Suprapubic skin (tissue), 4 donors: ENCODE results near the gene PLA2G4B. TPM values are rescaled to one million over a fixed set of nuclear protein-coding genes. Genes with fewer than 3 reads are reported as not detected.

ENCODE experiments used
- DNase-seq, 2 donors: peaks; one replicate each; pipeline ENCODE4 v3.0.0-alpha.2; 2019; ENCODE audit warnings: low spot score in 2 of 2
- H3K27ac ChIP-seq: fragments of 200-600 bp; sonication (generic); one replicate; pipeline ENCODE4 v1.5.1; 2019
- H3K27me3 ChIP-seq: fragments of 200-600 bp; sonication (generic); one replicate; pipeline ENCODE4 v1.5.1; 2019
- H3K36me3 ChIP-seq: fragments of 200-600 bp; sonication (generic); one replicate; pipeline ENCODE4 v1.5.1; 2019
- H3K4me1 ChIP-seq: fragments of 200-600 bp; sonication (generic); one replicate; pipeline ENCODE4 v1.5.1; 2019
- H3K4me3 ChIP-seq: fragments of 200-600 bp; sonication (generic); one replicate; pipeline ENCODE4 v1.5.1; 2019; ENCODE audit warnings: mild to moderate bottlenecking
- H3K9me3 ChIP-seq: fragments of 200-600 bp; sonication (generic); one replicate; pipeline ENCODE4 v1.5.1; 2019
- EP300 ChIP-seq: sonication (generic); formaldehyde crosslinking; IDR thresholded peaks from one replicate; pipeline ENCODE4 v1.6.1; 2017; ENCODE audit warnings: antibody characterized with exemption
- POLR2A ChIP-seq, 2 donors: fragments of 450-650 bp; IDR thresholded peaks; one replicate each; pipeline ENCODE4 v1.6.1; 2017; ENCODE audit warnings: antibody characterized with exemption in 2 of 2, mild to moderate bottlenecking in 2 of 2, moderate library complexity in 2 of 2
- POLR2AphosphoS5 ChIP-seq, 3 donors: sonication (generic); formaldehyde crosslinking; IDR thresholded peaks; one replicate each; pipeline ENCODE4 v1.6.1; 2017; ENCODE audit warnings: antibody characterized with exemption in 3 of 3
- WGBS: methylation state at CpG from one replicate; pipeline ENCODE4 v1.1.5; 2018; 5-methylcytosine and 5-hydroxymethylcytosine counted together
- total RNA-seq, 4 donors: library from RNA; depleted of rRNA; stranded (reverse); fragments of >200 nt; gene quantifications; one replicate each; pipeline ENCODE4 v1.1.0, GENCODE V29; 2016
- TF ChIP-seq, protein P1 (sequence below), 2 donors: fragments of 200-600 bp in 1 of 2; fragments of 450-650 bp in 1 of 2; sonication (generic) in 1 of 2; IDR thresholded peaks; one replicate each; pipeline ENCODE4 v1.5.1; 2016 to 2019; ENCODE audit warnings: antibody characterized with exemption in 2 of 2, mild to moderate bottlenecking in 1 of 2, moderate library complexity in 1 of 2

The PLA2G4B gene
- total RNA-seq, 4 donors from 2014 or later, result 59.7 to 195 (median 73.7) TPM

DNA sequence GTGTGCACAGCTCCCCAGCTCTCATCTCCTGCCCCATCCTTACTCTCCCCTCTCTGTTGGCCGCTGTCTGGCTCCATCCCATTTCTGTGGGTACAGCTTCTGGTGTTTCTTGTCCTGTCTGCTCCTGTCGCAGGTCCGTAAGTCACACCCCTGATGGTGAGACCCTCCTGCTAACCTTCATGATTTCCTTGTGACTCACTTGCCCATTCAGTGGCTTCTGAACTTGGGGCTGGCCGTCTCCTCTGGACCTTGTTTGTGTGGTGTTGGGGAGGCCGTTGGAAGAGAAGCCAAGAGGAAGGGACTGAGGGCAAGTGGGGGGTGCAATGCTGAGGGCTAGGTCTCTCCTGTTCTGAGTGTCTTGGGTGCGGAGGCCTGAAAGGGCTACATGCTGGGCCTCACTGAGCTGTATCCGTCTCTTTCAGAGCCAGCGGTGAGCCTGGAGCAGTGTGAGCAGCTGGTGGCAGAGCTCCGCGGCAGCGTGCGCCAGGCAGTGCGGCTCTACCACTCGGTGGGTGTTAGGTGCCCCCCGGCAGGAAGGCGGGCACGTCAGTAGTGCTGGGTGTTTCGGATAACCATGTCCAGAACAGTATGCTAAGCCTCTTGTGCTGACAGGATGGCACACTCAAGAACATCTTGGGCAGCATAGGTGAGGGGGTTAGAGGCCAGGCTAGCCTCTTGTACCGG, 14.4 kb upstream of the PLA2G4B start:
- Histone ChIP-seq H3K27me3 (no peaks in the 10 kb centered on the region), H3K36me3 (peaks cover 65% of the 10 kb centered on the region)
- 92% methylated on average over 17 of the region's 19 CpGs for WGBS

DNA sequence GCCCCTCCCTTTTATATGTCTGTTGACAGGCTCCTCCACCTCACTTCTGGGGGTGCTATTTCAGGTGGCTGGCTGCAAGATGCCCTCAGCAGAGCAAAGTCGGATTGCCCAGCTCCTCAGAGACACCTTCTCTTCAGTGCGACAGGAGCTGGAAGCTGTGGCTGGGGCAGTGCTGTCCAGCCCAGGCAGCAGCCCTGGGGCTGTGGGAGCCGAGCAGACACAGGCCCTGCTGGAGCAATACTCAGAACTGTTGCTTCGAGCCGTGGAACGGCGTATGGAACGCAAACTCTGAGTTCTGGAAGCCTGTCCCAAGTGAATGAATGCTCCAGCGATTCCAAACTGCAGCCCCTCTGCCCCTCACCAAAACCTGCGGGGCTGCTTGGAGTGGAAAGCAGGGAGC, 13.5 kb upstream of the PLA2G4B start:
- Histone ChIP-seq H3K9me3 (no peaks in the 10 kb centered on the region), H3K27me3 (no peaks in the 10 kb centered on the region), H3K4me1 (peaks cover 30% of the 10 kb centered on the region), H3K36me3 (peaks cover 57% of the 10 kb centered on the region), H3K4me3 (no peak overlapping the region), H3K27ac (no peak overlapping the region)
- DNase-seq, result no peak
- WGBS, result 60% methylated on average over 3 of the region's 10 CpGs
- TF ChIP-seq POLR2A (IDR thresholded peaks at IDR 0.05) (no peak), POLR2AphosphoS5 (IDR thresholded peaks at IDR 0.05) (no peak), EP300 (no peak)
- TF ChIP-seq, protein P1, sequence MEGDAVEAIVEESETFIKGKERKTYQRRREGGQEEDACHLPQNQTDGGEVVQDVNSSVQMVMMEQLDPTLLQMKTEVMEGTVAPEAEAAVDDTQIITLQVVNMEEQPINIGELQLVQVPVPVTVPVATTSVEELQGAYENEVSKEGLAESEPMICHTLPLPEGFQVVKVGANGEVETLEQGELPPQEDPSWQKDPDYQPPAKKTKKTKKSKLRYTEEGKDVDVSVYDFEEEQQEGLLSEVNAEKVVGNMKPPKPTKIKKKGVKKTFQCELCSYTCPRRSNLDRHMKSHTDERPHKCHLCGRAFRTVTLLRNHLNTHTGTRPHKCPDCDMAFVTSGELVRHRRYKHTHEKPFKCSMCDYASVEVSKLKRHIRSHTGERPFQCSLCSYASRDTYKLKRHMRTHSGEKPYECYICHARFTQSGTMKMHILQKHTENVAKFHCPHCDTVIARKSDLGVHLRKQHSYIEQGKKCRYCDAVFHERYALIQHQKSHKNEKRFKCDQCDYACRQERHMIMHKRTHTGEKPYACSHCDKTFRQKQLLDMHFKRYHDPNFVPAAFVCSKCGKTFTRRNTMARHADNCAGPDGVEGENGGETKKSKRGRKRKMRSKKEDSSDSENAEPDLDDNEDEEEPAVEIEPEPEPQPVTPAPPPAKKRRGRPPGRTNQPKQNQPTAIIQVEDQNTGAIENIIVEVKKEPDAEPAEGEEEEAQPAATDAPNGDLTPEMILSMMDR (IDR thresholded peaks at IDR 0.05), result no peak

More for the DNA sequence above, 14.4 kb upstream of the PLA2G4B start:
- H3K27ac ChIP-seq, result no peak overlapping the region
- TF ChIP-seq, protein P1 (IDR thresholded peaks at IDR 0.05), result no peak
- TF ChIP-seq EP300, result no peak
- no peak for TF ChIP-seq POLR2AphosphoS5 (IDR thresholded peaks at IDR 0.05)
- no peak for TF ChIP-seq POLR2A (IDR thresholded peaks at IDR 0.05)
- no peak for DNase-seq
- H3K4me1 ChIP-seq, result peaks cover 20% of the 10 kb centered on the region
- H3K4me3 ChIP-seq, result no peak overlapping the region
- no peaks in the 10 kb centered on the region for H3K9me3 ChIP-seq

DNA sequence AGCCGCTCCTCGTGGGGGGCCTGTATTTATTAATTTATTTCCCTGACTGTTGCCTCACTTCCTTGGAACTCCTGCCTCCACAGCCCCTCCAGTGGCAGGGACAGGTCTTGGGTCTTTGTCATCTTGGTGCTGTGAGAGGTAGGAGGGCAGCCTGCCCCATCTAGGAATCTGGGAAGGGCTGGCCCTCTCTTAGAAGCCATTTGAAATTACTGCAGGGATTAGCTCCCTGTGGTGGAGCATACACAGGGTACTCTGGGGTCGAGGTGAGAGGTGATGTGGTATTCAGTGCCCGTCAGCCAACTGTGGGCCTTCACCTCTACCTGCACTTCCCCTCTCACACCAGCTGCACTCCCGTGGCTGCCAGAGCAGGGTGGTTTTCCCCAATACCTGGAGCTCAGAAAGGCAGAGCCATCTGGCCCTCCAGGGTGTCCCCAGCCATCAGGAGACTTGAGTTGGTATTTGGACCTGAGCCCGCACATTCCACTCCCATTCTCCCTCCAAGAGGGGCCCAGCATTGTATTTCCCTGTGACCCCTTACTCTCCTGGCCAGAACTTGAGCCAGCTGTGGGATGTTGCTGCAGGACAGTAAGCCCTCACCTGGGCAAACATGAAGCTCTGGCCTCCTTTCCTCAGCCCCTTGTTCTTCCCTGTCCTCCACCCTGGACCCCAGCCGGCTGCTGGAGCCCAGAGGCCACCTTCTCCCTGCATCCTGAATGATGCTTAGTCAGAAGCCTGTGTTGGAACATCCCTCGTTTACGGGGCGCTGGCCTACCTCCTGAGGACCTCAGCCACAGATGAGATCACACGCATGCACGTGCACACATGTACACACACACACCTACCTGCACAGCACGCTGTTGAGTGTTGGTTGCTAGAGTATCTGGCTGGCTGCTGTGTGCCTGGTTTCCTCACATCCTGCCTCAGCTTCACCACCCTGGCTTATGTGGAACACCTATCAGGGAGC, 12.8 kb upstream of the PLA2G4B start:
- Histone ChIP-seq H3K9me3 (no peaks in the 10 kb centered on the region), H3K27me3 (no peaks in the 10 kb centered on the region), H3K4me1 (peaks cover 37% of the 10 kb centered on the region), H3K27ac (peak overlapping the region; percentile 68), H3K36me3 (peaks cover 54% of the 10 kb centered on the region), H3K4me3 (no peak overlapping the region)
- no peak for DNase-seq
- 56% methylated on average over 10 of the region's 13 CpGs for WGBS
- no peak for TF ChIP-seq POLR2A (IDR thresholded peaks at IDR 0.05)
- no peak for TF ChIP-seq EP300
- TF ChIP-seq, protein P1 (IDR thresholded peaks at IDR 0.05), result no peak
- TF ChIP-seq POLR2AphosphoS5 (IDR thresholded peaks at IDR 0.05), result no peak

DNA sequence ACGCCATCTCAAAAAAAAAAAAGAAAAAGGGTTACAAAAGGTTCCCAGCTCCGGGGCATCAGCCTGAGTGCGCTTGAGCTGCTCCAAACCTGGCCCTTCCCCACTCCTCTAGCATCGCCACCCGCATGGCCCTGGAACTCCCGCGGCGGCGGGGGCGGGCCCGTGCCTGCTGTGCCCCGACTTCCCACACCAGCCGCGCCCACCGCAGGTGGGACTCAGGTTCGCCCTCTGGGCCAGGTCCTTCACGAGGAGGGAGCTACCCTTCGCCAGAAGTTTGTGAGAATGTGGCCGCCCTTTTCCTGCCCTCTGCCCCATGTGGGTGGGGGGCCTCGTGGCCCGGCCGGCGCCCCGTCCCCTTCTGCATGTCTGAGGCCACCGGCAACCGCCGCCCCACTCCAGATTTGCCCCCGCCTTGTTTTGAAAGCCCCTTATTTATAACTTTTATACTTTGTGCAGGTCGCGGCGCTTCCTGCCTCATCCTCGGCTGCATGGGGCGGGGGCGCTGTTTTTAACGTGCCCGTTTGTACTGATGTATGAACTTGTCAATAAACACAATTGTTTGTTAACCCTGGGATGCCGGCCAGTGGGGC, 11.3 kb upstream of the PLA2G4B start:
- peak overlapping the region; percentile 90 for H3K27ac ChIP-seq
- WGBS, result 2% methylated on average over 27 of the region's 37 CpGs
- no peaks in the 10 kb centered on the region for H3K27me3 ChIP-seq
- DNase-seq, result peak in 1 of 2 donors; percentile 82
- peak overlapping the region; percentile 80 for H3K4me3 ChIP-seq
- TF ChIP-seq POLR2AphosphoS5 (IDR thresholded peaks at IDR 0.05) (no peak), EP300 (no peak), POLR2A (IDR thresholded peaks at IDR 0.05) (no peak)
- TF ChIP-seq, protein P1 (IDR thresholded peaks at IDR 0.05), result no peak
- peaks cover 52% of the 10 kb centered on the region for H3K4me1 ChIP-seq
- peaks cover 49% of the 10 kb centered on the region for H3K36me3 ChIP-seq
- H3K9me3 ChIP-seq, result no peaks in the 10 kb centered on the region
